Naive B cell (primary cell): ENCODE results near the gene DERL2. TPM values are rescaled to one million over a fixed set of nuclear protein-coding genes. Genes with fewer than 3 reads are reported as not detected.

Experiments used
- ATAC-seq, 2 donors: fragments of 150-1000 bp; cut with Tn5 transposase; 2 replicates each; pipeline ENCODE4 v1.10.0; 2021; ENCODE audit warnings: low read depth in 2 of 2, mild to moderate bottlenecking in 2 of 2, moderate library complexity in 2 of 2
- DNase-seq: peaks from one replicate; pipeline ENCODE4 v3.0.0; 2022
- H3K27ac Mint-ChIP-seq, 6 donors: one replicate each; pipeline ENCODE4 v1.8.0; 2020 to 2022; ENCODE audit warnings: mild to moderate bottlenecking in 6 of 6, mixed read lengths in 6 of 6, moderate library complexity in 5 of 6, inconsistent platforms in 2 of 6
- H3K27me3 Mint-ChIP-seq, 3 donors: one replicate each; pipeline ENCODE4 v1.8.0; 2021 to 2022; ENCODE audit warnings: mixed read lengths in 3 of 3, mild to moderate bottlenecking in 1 of 3
- H3K36me3 Mint-ChIP-seq, 2 donors: one replicate each; pipeline ENCODE4 v1.8.0; 2020 to 2022; ENCODE audit warnings: mixed read lengths in 2 of 2, inconsistent platforms in 1 of 2, mild to moderate bottlenecking in 1 of 2
- H3K4me1 Mint-ChIP-seq, 3 donors: one replicate each; pipeline ENCODE4 v1.8.0; 2020 to 2022; ENCODE audit warnings: mixed read lengths in 3 of 3, inconsistent platforms in 1 of 3, mild to moderate bottlenecking in 1 of 3, moderate library complexity in 1 of 3
- H3K4me3 Mint-ChIP-seq, 8 donors: one replicate each; pipeline ENCODE4 v1.8.0; 2020 to 2022; ENCODE audit warnings: mild to moderate bottlenecking in 8 of 8, mixed read lengths in 8 of 8, moderate library complexity in 8 of 8, inconsistent platforms in 2 of 8
- H3K9me3 Mint-ChIP-seq, 7 donors: one replicate each; pipeline ENCODE4 v1.8.0; 2020 to 2022; ENCODE audit warnings: mixed read lengths in 7 of 7, mild to moderate bottlenecking in 5 of 7, inconsistent platforms in 2 of 7, moderate library complexity in 1 of 7
- polyA plus RNA-seq, 6 donors: library from polyadenylated mRNA; unstranded; fragments of 300-500 nt; fragmentation: Illumina TruSeq; gene quantifications; one replicate each; pipeline ENCODE4 v1.2.3, GENCODE V29; 2021; ENCODE audit warnings: low read depth in 6 of 6

The DERL2 gene
- polyA plus RNA-seq, 6 donors from 2014 or later: 59.7 to 96.5 (median 69.5) TPM

- Mint-ChIP-seq H3K36me3 (peaks cover 27 to 59% of the 10 kb centered on the region in 2 donors), H3K27me3 (no peaks in the 10 kb centered on the region), H3K4me1 (peaks cover 7 to 24% (median 12%) of the 10 kb centered on the region in 3 donors), H3K27ac (peak overlapping the region in 2 of 6 donors; percentile 44 to 76), H3K9me3 (peaks cover 0 to 5% (median 0%) of the 10 kb centered on the region in 7 donors), H3K4me3 (no peak overlapping the region)
- ATAC-seq (no peak), DNase-seq (no peak)
Measured at GRCh38 chr17:5514976-5515375, 29.0 kb upstream of the DERL2 start.

GRCh38 chr17:5513628-5514027 is 27.6 kb upstream of the DERL2 start:
- DNase-seq (no peak), ATAC-seq (no peak)
- no peak overlapping the region for H3K4me3 Mint-ChIP-seq
- H3K36me3 Mint-ChIP-seq: peaks cover 27 to 59% of the 10 kb centered on the region in 2 donors
- H3K4me1 Mint-ChIP-seq: peaks cover 7 to 24% (median 12%) of the 10 kb centered on the region in 3 donors
- H3K27me3 Mint-ChIP-seq: no peaks in the 10 kb centered on the region
- peak overlapping the region in 1 of 6 donors; percentile 72 for H3K27ac Mint-ChIP-seq
- peaks cover 0 to 5% (median 0%) of the 10 kb centered on the region in 7 donors for H3K9me3 Mint-ChIP-seq

- Mint-ChIP-seq H3K27ac (peak overlapping the region in 5 of 6 donors; percentile 15 to 96 (median 75)), H3K36me3 (peaks cover 20 to 46% of the 10 kb centered on the region in 2 donors), H3K9me3 (peaks cover 0 to 5% (median 0%) of the 10 kb centered on the region in 7 donors), H3K4me1 (peaks cover 7 to 24% (median 12%) of the 10 kb centered on the region in 3 donors), H3K27me3 (no peaks in the 10 kb centered on the region), H3K4me3 (peak overlapping the region in 2 of 8 donors; percentile 42 to 65)
- DNase-seq (no peak), ATAC-seq (no peak)
Measured at GRCh38 chr17:5511401-5512225, 25.6 kb upstream of the DERL2 start.

GRCh38 chr17:5510771-5511170 is 24.8 kb upstream of the DERL2 start:
- peaks cover 0 to 5% (median 0%) of the 10 kb centered on the region in 7 donors for H3K9me3 Mint-ChIP-seq
- H3K36me3 Mint-ChIP-seq: peaks cover 17 to 43% of the 10 kb centered on the region in 2 donors
- no peak overlapping the region for H3K27ac Mint-ChIP-seq
- H3K27me3 Mint-ChIP-seq: no peaks in the 10 kb centered on the region
- DNase-seq: no peak
- H3K4me1 Mint-ChIP-seq: peaks cover 7 to 24% (median 13%) of the 10 kb centered on the region in 3 donors
- ATAC-seq: no peak
- H3K4me3 Mint-ChIP-seq: no peak overlapping the region

- ATAC-seq (no peak), DNase-seq (no peak)
- peaks cover 7 to 24% (median 16%) of the 10 kb centered on the region in 3 donors for H3K4me1 Mint-ChIP-seq
- H3K27ac Mint-ChIP-seq: peak overlapping the region in 1 of 6 donors; percentile 83
- H3K27me3 Mint-ChIP-seq: no peaks in the 10 kb centered on the region
- no peak overlapping the region for H3K4me3 Mint-ChIP-seq
- H3K9me3 Mint-ChIP-seq: peaks cover 0 to 5% (median 0%) of the 10 kb centered on the region in 7 donors
- peaks cover 10 to 34% of the 10 kb centered on the region in 2 donors for H3K36me3 Mint-ChIP-seq
Measured at GRCh38 chr17:5509482-5509881, 23.5 kb upstream of the DERL2 start.

- no peak overlapping the region for H3K4me3 Mint-ChIP-seq
- H3K9me3 Mint-ChIP-seq: peaks cover 0 to 5% (median 0%) of the 10 kb centered on the region in 7 donors
- H3K4me1 Mint-ChIP-seq: peaks cover 7 to 21% (median 16%) of the 10 kb centered on the region in 3 donors
- DNase-seq (no peak), ATAC-seq (no peak)
- H3K36me3 Mint-ChIP-seq: peaks cover 10 to 28% of the 10 kb centered on the region in 2 donors
- peak overlapping the region in 2 of 6 donors; percentile 81 to 83 for H3K27ac Mint-ChIP-seq
- no peaks in the 10 kb centered on the region for H3K27me3 Mint-ChIP-seq
Measured at GRCh38 chr17:5508810-5509209, 22.8 kb upstream of the DERL2 start.

GRCh38 chr17:5506307-5506706 is 20.3 kb upstream of the DERL2 start:
- H3K27ac Mint-ChIP-seq: peak overlapping the region in 1 of 6 donors; percentile 44
- H3K4me1 Mint-ChIP-seq: peaks cover 7 to 16% (median 10%) of the 10 kb centered on the region in 3 donors
- no peak overlapping the region for H3K4me3 Mint-ChIP-seq
- H3K9me3 Mint-ChIP-seq: no peaks in the 10 kb centered on the region
- DNase-seq (no peak), ATAC-seq (no peak)
- H3K36me3 Mint-ChIP-seq: peaks cover 5 to 18% of the 10 kb centered on the region in 2 donors
- H3K27me3 Mint-ChIP-seq: no peaks in the 10 kb centered on the region

GRCh38 chr17:5502552-5502951 is 16.6 kb upstream of the DERL2 start:
- DNase-seq (no peak), ATAC-seq (no peak)
- Mint-ChIP-seq H3K4me1 (peaks cover 21 to 29% (median 25%) of the 10 kb centered on the region in 3 donors), H3K27ac (peak overlapping the region in 3 of 6 donors; percentile 6 to 71 (median 41)), H3K27me3 (no peaks in the 10 kb centered on the region), H3K36me3 (peaks cover 5 to 18% of the 10 kb centered on the region in 2 donors), H3K9me3 (no peaks in the 10 kb centered on the region), H3K4me3 (peak overlapping the region in 3 of 8 donors; percentile 12 to 80 (median 42))

GRCh38 chr17:5501685-5502084 is 15.7 kb upstream of the DERL2 start:
- DNase-seq (no peak), ATAC-seq (no peak)
- peaks cover 0 to 6% (median 0%) of the 10 kb centered on the region in 3 donors for H3K27me3 Mint-ChIP-seq
- H3K4me1 Mint-ChIP-seq: peaks cover 21 to 29% (median 25%) of the 10 kb centered on the region in 3 donors
- no peaks in the 10 kb centered on the region for H3K9me3 Mint-ChIP-seq
- peak overlapping the region; percentile 37 to 95 (median 74) for H3K4me3 Mint-ChIP-seq
- peak overlapping the region; percentile 3 to 95 (median 87) for H3K27ac Mint-ChIP-seq
- peaks cover 5 to 18% of the 10 kb centered on the region in 2 donors for H3K36me3 Mint-ChIP-seq

GRCh38 chr17:5500589-5501391 is 14.8 kb upstream of the DERL2 start:
- peaks cover 20 to 29% (median 25%) of the 10 kb centered on the region in 3 donors for H3K4me1 Mint-ChIP-seq
- ATAC-seq: peak; percentile 94 to 97
- H3K36me3 Mint-ChIP-seq: peaks cover 3 to 15% of the 10 kb centered on the region in 2 donors
- peaks cover 0 to 6% (median 0%) of the 10 kb centered on the region in 3 donors for H3K27me3 Mint-ChIP-seq
- H3K4me3 Mint-ChIP-seq: peak overlapping the region; percentile 80 to 97 (median 94)
- peak overlapping the region; percentile 47 to 95 (median 88) for H3K27ac Mint-ChIP-seq
- peak; percentile 75 for DNase-seq
- H3K9me3 Mint-ChIP-seq: no peaks in the 10 kb centered on the region

- Mint-ChIP-seq H3K36me3 (peaks cover 0 to 11% of the 10 kb centered on the region in 2 donors), H3K27ac (peak overlapping the region in 5 of 6 donors; percentile 74 to 95 (median 84)), H3K4me3 (peak overlapping the region; percentile 80 to 97 (median 94)), H3K27me3 (peaks cover 0 to 6% (median 0%) of the 10 kb centered on the region in 3 donors), H3K9me3 (no peaks in the 10 kb centered on the region), H3K4me1 (peaks cover 17 to 29% (median 25%) of the 10 kb centered on the region in 3 donors)
- ATAC-seq (no peak), DNase-seq (peak; percentile 1)
Measured at GRCh38 chr17:5500247-5500588, 14.2 kb upstream of the DERL2 start.

- Mint-ChIP-seq H3K4me1 (peaks cover 17 to 29% (median 25%) of the 10 kb centered on the region in 3 donors), H3K27ac (peak overlapping the region in 4 of 6 donors; percentile 28 to 85 (median 78)), H3K36me3 (peaks cover 0 to 11% of the 10 kb centered on the region in 2 donors), H3K4me3 (peak overlapping the region in 7 of 8 donors; percentile 34 to 97 (median 95)), H3K27me3 (peaks cover 0 to 6% (median 0%) of the 10 kb centered on the region in 3 donors), H3K9me3 (no peaks in the 10 kb centered on the region)
- DNase-seq (no peak), ATAC-seq (peak in 1 of 2 donors; percentile 14)
Measured at GRCh38 chr17:5499476-5500231, 13.7 kb upstream of the DERL2 start.
